HCT116 (cell line): ENCODE data around the gene CDH5. TPM values are rescaled to one million over a fixed set of nuclear protein-coding genes. Genes with fewer than 3 reads are reported as not detected.

Experiments
- ATAC-seq: fragments of 200-7000 bp; cut with Tn5 transposase; 2 replicates; pipeline ENCODE4 v1.9.1; 2020; ENCODE audit warnings: mild to moderate bottlenecking, moderate library complexity
- BruUV-seq: library from RNA; stranded (reverse); fragments of 400-500 nt; replicated peaks from 2 replicates; lab custom pipeline; 2021; lab: Mats Ljungman, UMichigan
- CTCF ChIA-PET: fragments of 300-600 bp; sonication (Branson Sonifier 250); formaldehyde crosslinking; loops from one replicate; lab custom pipeline; 2021; ENCODE audit warnings: antibody characterized with exemption; lab: Charles Lee
- POLR2A ChIA-PET: fragments of 300-600, 350-600 bp; sonication (Branson Sonifier 250); formaldehyde crosslinking; loops from one replicate; lab custom pipeline; 2021; ENCODE audit warnings: antibody characterized with exemption; lab: Charles Lee
- RAD21 ChIA-PET, 2 experiments: fragments of 300-600 bp; sonication (Branson Sonifier 250); formaldehyde crosslinking; loops; one replicate each; lab custom pipeline; 2023; ENCODE audit warnings: low total read pairs in 2 of 2; ENCODE audit not compliant: uncharacterized antibody in 2 of 2, unreplicated experiment in 2 of 2, low non-redundant PET in 1 of 2; lab: Charles Lee
- DNase-seq: peaks from one replicate; pipeline ENCODE4 v3.0.0-alpha.2; 2010; ENCODE audit warnings: low read depth, low spot score
- H2AFZ ChIP-seq: fragments of 200-600 bp; shearing (Covaris generic), sonication (generic); 2 replicates; pipeline ENCODE4 v1.6.1; 2017; ENCODE audit warnings: low read depth, mixed run types, mixed read lengths, antibody characterized with exemption, low read length; ENCODE audit not compliant: poor library complexity, severe bottlenecking
- H3K27ac ChIP-seq: 2 replicates; pipeline ENCODE4 v1.5.1; 2012; ENCODE audit warnings: low read depth, low read length
- H3K27me3 ChIP-seq: fragments of 200-600 bp; sonication (generic); 2 replicates; pipeline ENCODE4 v1.6.1; 2016; ENCODE audit warnings: mixed run types, low read length, mixed read lengths; ENCODE audit not compliant: insufficient read depth
- H3K36me3 ChIP-seq, 2 experiments: fragments of 200-500 bp in 1 of 2; fragments of 200-600 bp in 1 of 2; sonication (Bioruptor generic) in 1 of 2; sonication (generic) in 1 of 2; 2 replicates each; pipeline versions ENCODE4 v1.5.1 to v1.6.1; 2014 to 2016; ENCODE audit warnings: low read length in 2 of 2, inconsistent platforms in 1 of 2, mixed read lengths in 1 of 2, mixed run types in 1 of 2; ENCODE audit not compliant: insufficient read depth in 2 of 2, control insufficient read depth in 1 of 2
- H3K4me1 ChIP-seq, 2 experiments: fragments of 200-600 bp in 1 of 2; sonication (generic) in 1 of 2; 2 replicates each; pipeline versions ENCODE4 v1.5.1 to v1.6.1; 2012 to 2017; ENCODE audit warnings: low read length in 2 of 2, inconsistent platforms in 1 of 2, mild to moderate bottlenecking in 1 of 2, mixed read lengths in 1 of 2, mixed run types in 1 of 2, moderate library complexity in 1 of 2; ENCODE audit not compliant: insufficient read depth in 2 of 2, control insufficient read depth in 1 of 2
- H3K4me2 ChIP-seq: fragments of 200-600 bp; sonication (generic); 2 replicates; pipeline ENCODE4 v1.6.1; 2017; ENCODE audit warnings: mixed run types, low read length, mixed read lengths
- H3K4me3 ChIP-seq, 2 experiments: fragments of 200-600 bp in 1 of 2; sonication (generic) in 1 of 2; replicated peaks in 1 of 2; 2 replicates each; pipeline ENCODE4 v1.5.1; 2011 to 2016; ENCODE audit warnings: low read length in 2 of 2, control low read depth in 1 of 2, low read depth in 1 of 2, mild to moderate bottlenecking in 1 of 2, mixed read lengths in 1 of 2, mixed run types in 1 of 2
- H3K79me2 ChIP-seq: fragments of 200-600 bp; sonication (generic); 2 replicates; pipeline ENCODE4 v1.6.1; 2017; ENCODE audit warnings: mild to moderate bottlenecking, mixed run types, low read length, moderate library complexity, mixed read lengths; ENCODE audit not compliant: insufficient read depth
- H3K9ac ChIP-seq: fragments of 200-600 bp; sonication (generic); 2 replicates; pipeline ENCODE4 v1.6.1; 2016; ENCODE audit warnings: low read length, mixed read lengths
- H3K9me2 ChIP-seq: fragments of 200-600 bp; sonication (generic), shearing (Covaris generic); 2 replicates; pipeline ENCODE4 v1.6.1; 2017; ENCODE audit warnings: mixed run types, mild to moderate bottlenecking, moderate library complexity; ENCODE audit not compliant: insufficient read depth
- H3K9me3 ChIP-seq, 2 experiments: fragments of 200-500 bp in 1 of 2; fragments of 200-600 bp in 1 of 2; sonication (Bioruptor generic) in 1 of 2; sonication (generic) in 1 of 2; 2 replicates each; pipeline ENCODE4 v1.6.1; 2014 to 2017; ENCODE audit warnings: low read length in 2 of 2, mixed read lengths in 2 of 2, inconsistent platforms in 1 of 2, low read depth in 1 of 2, mild to moderate bottlenecking in 1 of 2, mixed run types in 1 of 2, moderate library complexity in 1 of 2; ENCODE audit not compliant: control insufficient read depth in 1 of 2, insufficient read depth in 1 of 2
- H4K20me1 ChIP-seq: fragments of 200-600 bp; sonication (generic), shearing (Covaris generic); 2 replicates; pipeline ENCODE4 v1.6.1; 2017; ENCODE audit warnings: mixed run types, mild to moderate bottlenecking, moderate library complexity; ENCODE audit not compliant: insufficient read depth
- CBX3 ChIP-seq: IDR thresholded peaks from 2 replicates; pipeline ENCODE4 v1.6.1; 2012; ENCODE audit warnings: low read depth
- CEBPB ChIP-seq: IDR thresholded peaks from 2 replicates; pipeline ENCODE4 v1.6.1; 2012; ENCODE audit warnings: low read depth
- ELF1 ChIP-seq: IDR thresholded peaks from 2 replicates; pipeline ENCODE4 v1.6.1; 2012; ENCODE audit warnings: low read depth, borderline replicate concordance
- EZH2 ChIP-seq: fragments of 200-600 bp; sonication (generic); IDR thresholded peaks from 2 replicates; pipeline ENCODE4 v1.6.1; 2017; ENCODE audit warnings: antibody characterized with exemption, mixed run types
- FOSL1 ChIP-seq: IDR thresholded peaks from 2 replicates; pipeline ENCODE4 v1.6.1; 2012; ENCODE audit warnings: low read depth
- JUND ChIP-seq: IDR thresholded peaks from 2 replicates; pipeline ENCODE4 v1.6.1; 2012
- POLR2A ChIP-seq: IDR thresholded peaks from 2 replicates; pipeline ENCODE4 v1.7.0; 2011; ENCODE audit warnings: borderline replicate concordance; ENCODE audit not compliant: insufficient read depth, insufficient read length; ENCODE audit errors: extremely low read depth
- SIN3A ChIP-seq: IDR thresholded peaks from 2 replicates; pipeline ENCODE4 v1.6.1; 2012; ENCODE audit warnings: low read depth
- SP1 ChIP-seq: IDR thresholded peaks from 2 replicates; pipeline ENCODE4 v1.6.1; 2012; ENCODE audit warnings: low read depth
- YY1 ChIP-seq: IDR thresholded peaks from 2 replicates; pipeline ENCODE4 v1.6.1; 2011; ENCODE audit warnings: low read length, low read depth, moderate library complexity, mild to moderate bottlenecking; ENCODE audit not compliant: insufficient replicate concordance; ENCODE audit errors: extremely low read depth
- ZFX ChIP-seq: fragments of 450-650 bp; IDR thresholded peaks from 2 replicates; pipeline ENCODE4 v1.6.1; 2017
- ZNF274 ChIP-seq: fragments of 200-500 bp; sonication (Bioruptor generic); IDR thresholded peaks from 2 replicates; pipeline ENCODE4 v1.6.1; 2014; ENCODE audit warnings: mild to moderate bottlenecking, low read depth, low read length, inconsistent platforms
- intact Hi-C: fragments of 100-400 bp; cut with micrococcal nuclease; formaldehyde crosslinking; loops from 2 replicates; pipeline ENCODE4 v1.10.0; 2022
- total RNA-seq: library from RNA; stranded (reverse); gene quantifications from one replicate; pipeline ENCODE4 v1.2.1, GENCODE V29; 2021; ENCODE audit not compliant: unreplicated experiment
- TF ChIP-seq, protein P1 (sequence below): IDR thresholded peaks from 2 replicates; pipeline ENCODE4 v1.6.1; 2012; ENCODE audit warnings: low read depth
- TF ChIP-seq, protein P2 (sequence below): IDR thresholded peaks from 2 replicates; pipeline ENCODE4 v1.6.1; 2012
- TF ChIP-seq, protein P3 (sequence below): IDR thresholded peaks from 2 replicates; pipeline ENCODE4 v1.6.1; 2012
- TF ChIP-seq, protein P4 (sequence below): IDR thresholded peaks from 2 replicates; pipeline ENCODE4 v1.6.1; 2011; ENCODE audit warnings: mild to moderate bottlenecking, low read length, moderate library complexity; ENCODE audit not compliant: insufficient replicate concordance; ENCODE audit errors: extremely low read depth
- TF ChIP-seq, protein P5 (sequence below), 3 experiments: fragments of 200-600 bp in 1 of 3; sonication (generic) in 1 of 3; IDR thresholded peaks in 2 of 3; conservative IDR thresholded peaks in 1 of 3; 2 replicates each; pipeline ENCODE4 v1.5.1; 2012 to 2017; ENCODE audit warnings: low read depth in 2 of 3, low read length in 2 of 3, antibody characterized with exemption in 1 of 3, borderline replicate concordance in 1 of 3, control low read depth in 1 of 3, mild to moderate bottlenecking in 1 of 3, mixed read lengths in 1 of 3, mixed run types in 1 of 3, moderate library complexity in 1 of 3; ENCODE audit not compliant: insufficient read depth in 1 of 3

The CDH5 gene
- total RNA-seq, 1 experiment from 2014 or later = 0.15 TPM

DNA sequence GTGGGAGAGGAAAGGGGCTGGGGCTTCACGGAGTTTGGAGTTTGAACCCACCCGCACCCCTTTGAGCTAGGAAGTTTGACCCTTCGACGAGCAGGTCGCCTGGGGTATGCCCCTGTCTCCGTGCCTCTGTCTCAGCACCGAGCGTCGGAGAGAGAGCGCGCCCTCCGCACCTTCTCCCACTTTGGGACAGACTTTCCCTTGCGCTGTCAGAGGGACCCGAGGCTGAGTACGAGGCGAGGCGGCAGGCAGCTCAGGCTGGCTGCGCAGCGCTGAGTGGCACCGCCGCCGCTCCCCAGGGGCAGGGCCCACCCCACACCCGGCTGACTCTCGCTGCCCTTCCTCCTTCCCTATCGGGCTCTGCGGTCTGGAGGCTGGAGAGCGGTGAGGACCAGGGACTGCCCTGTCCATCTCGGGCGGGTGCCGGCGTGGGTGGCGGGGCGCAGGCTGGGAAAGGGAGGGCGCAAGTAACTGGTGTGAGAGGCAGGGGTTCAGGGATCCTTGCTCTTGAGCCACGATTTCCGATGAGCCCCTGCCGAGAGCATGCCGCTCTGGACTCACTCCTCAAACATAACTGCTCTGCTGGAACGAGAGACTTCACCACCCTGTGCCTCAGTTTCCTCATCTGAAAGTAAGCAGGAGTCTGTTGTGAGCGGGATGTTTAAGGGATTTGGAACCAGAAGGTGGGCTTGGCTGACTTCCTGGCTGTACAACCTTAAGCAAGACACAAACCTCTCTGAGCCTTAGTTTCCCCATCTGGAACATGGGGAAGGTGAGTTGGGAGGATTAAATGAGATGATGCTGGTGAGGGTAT lies 61.6 kb downstream of the CDH5 start:
- Histone ChIP-seq H3K4me3 (no peak overlapping the region), H3K36me3 (no peaks in the 10 kb centered on the region)
- BruUV-seq = no TSS peak
- TF ChIP-seq ZNF274 (no peak), CEBPB (no peak), ELF1 (no peak), ZFX (no peak), POLR2A (no peak), JUND (no peak), FOSL1 (no peak), SP1 (no peak), SIN3A (no peak), CBX3 (no peak), EZH2 (no peak), YY1 (no peak)
- TF ChIP-seq, protein P1, sequence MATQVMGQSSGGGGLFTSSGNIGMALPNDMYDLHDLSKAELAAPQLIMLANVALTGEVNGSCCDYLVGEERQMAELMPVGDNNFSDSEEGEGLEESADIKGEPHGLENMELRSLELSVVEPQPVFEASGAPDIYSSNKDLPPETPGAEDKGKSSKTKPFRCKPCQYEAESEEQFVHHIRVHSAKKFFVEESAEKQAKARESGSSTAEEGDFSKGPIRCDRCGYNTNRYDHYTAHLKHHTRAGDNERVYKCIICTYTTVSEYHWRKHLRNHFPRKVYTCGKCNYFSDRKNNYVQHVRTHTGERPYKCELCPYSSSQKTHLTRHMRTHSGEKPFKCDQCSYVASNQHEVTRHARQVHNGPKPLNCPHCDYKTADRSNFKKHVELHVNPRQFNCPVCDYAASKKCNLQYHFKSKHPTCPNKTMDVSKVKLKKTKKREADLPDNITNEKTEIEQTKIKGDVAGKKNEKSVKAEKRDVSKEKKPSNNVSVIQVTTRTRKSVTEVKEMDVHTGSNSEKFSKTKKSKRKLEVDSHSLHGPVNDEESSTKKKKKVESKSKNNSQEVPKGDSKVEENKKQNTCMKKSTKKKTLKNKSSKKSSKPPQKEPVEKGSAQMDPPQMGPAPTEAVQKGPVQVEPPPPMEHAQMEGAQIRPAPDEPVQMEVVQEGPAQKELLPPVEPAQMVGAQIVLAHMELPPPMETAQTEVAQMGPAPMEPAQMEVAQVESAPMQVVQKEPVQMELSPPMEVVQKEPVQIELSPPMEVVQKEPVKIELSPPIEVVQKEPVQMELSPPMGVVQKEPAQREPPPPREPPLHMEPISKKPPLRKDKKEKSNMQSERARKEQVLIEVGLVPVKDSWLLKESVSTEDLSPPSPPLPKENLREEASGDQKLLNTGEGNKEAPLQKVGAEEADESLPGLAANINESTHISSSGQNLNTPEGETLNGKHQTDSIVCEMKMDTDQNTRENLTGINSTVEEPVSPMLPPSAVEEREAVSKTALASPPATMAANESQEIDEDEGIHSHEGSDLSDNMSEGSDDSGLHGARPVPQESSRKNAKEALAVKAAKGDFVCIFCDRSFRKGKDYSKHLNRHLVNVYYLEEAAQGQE = no peak
- TF ChIP-seq, protein P2, sequence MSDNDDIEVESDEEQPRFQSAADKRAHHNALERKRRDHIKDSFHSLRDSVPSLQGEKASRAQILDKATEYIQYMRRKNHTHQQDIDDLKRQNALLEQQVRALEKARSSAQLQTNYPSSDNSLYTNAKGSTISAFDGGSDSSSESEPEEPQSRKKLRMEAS = no peak
- TF ChIP-seq, protein P3, sequence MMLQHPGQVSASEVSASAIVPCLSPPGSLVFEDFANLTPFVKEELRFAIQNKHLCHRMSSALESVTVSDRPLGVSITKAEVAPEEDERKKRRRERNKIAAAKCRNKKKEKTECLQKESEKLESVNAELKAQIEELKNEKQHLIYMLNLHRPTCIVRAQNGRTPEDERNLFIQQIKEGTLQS = no peak
- TF ChIP-seq, protein P4, sequence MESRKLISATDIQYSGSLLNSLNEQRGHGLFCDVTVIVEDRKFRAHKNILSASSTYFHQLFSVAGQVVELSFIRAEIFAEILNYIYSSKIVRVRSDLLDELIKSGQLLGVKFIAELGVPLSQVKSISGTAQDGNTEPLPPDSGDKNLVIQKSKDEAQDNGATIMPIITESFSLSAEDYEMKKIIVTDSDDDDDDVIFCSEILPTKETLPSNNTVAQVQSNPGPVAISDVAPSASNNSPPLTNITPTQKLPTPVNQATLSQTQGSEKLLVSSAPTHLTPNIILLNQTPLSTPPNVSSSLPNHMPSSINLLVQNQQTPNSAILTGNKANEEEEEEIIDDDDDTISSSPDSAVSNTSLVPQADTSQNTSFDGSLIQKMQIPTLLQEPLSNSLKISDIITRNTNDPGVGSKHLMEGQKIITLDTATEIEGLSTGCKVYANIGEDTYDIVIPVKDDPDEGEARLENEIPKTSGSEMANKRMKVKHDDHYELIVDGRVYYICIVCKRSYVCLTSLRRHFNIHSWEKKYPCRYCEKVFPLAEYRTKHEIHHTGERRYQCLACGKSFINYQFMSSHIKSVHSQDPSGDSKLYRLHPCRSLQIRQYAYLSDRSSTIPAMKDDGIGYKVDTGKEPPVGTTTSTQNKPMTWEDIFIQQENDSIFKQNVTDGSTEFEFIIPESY = no peak
- TF ChIP-seq, protein P5, sequence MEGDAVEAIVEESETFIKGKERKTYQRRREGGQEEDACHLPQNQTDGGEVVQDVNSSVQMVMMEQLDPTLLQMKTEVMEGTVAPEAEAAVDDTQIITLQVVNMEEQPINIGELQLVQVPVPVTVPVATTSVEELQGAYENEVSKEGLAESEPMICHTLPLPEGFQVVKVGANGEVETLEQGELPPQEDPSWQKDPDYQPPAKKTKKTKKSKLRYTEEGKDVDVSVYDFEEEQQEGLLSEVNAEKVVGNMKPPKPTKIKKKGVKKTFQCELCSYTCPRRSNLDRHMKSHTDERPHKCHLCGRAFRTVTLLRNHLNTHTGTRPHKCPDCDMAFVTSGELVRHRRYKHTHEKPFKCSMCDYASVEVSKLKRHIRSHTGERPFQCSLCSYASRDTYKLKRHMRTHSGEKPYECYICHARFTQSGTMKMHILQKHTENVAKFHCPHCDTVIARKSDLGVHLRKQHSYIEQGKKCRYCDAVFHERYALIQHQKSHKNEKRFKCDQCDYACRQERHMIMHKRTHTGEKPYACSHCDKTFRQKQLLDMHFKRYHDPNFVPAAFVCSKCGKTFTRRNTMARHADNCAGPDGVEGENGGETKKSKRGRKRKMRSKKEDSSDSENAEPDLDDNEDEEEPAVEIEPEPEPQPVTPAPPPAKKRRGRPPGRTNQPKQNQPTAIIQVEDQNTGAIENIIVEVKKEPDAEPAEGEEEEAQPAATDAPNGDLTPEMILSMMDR (IDR thresholded peaks at IDR 0.05 in 2 of 3, conservative IDR thresholded peaks at IDR 0.05 in 1 of 3; ENCODE audit: borderline replicate concordance in 1 of 3, insufficient read depth in 1 of 3, low read depth in 2 of 3, low read length in 2 of 3) = no peak
- TF ChIP-seq, all 23 proteins: peak for 0
- H3K9me3 ChIP-seq = no peaks in the 10 kb centered on the region
- no peak overlapping the region for H3K4me2 ChIP-seq
- H3K4me1 ChIP-seq = peaks cover 0 to 5% of the 10 kb centered on the region in 2 experiments; a peak in 3 of 4 replicates
- no peak overlapping the region for H2AFZ ChIP-seq
- intact Hi-C loops = no loop called here
- H3K9ac ChIP-seq = no peak overlapping the region
- H3K27me3 ChIP-seq = peaks cover 24% of the 10 kb centered on the region; the same call in 1 of the 2 replicates
- no peaks in the 10 kb centered on the region for H3K79me2 ChIP-seq
- ChIA-PET CTCF (no interaction called here), RAD21 (no interaction called here), POLR2A (no interaction called here)
- no peaks in the 10 kb centered on the region for H4K20me1 ChIP-seq
- H3K27ac ChIP-seq = no peak overlapping the region
- ATAC-seq (no peak), DNase-seq (no peak)
- H3K9me2 ChIP-seq = no peaks in the 10 kb centered on the region
